ENCODE data around the gene SYT12. TPM values are rescaled to one million over a fixed set of nuclear protein-coding genes. Genes with fewer than 3 reads are reported as not detected.
"Not testable (repeated sequence)": the region's sequence is repeated elsewhere in the genome, so short reads cannot be mapped to it uniquely, and the experiment has no call there.

SYT12 gene
- total and polyA plus RNA-seq, 9 of the 15 experiments (the other 6 are each of a cell fraction or from before 2014, with no cell fraction given) = 0.03 to 0.11 (median 0.03) TPM; not detected in 4

DNA sequence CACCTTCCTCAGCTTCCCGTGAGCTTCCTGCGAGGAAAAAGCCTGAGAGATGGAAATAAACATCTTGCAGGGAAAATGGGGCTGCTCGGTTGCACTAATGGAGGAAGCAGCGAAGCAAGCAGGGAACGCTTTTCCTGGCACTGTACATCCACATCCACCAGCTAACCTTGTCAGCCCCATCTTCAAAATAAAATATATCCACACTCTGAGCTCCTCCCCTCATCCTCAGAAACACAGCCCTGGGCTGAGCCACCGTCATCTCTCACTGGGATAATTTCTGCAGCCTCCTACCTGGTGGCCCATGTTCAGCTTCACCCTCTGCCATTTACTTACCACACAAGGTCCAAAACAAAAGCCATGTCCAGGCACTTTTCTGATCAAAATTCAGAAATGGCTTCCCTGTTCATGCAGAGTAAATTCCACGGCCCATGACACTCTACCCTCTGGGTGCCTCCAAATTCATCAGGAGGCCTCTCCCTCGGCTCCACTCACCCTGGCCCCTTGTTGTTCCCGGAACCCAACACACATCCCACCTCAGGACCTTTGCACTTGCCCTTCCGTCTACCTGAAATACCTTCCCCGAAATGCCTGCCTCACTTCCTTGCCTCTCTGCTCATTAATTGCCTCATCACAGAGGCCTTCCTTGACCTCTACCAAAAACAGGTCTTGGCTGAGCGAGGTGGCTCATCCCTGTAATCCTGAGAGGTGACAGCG is 34.9 kb upstream of the SYT12 start:
- no peak for DNase-seq (ENCODE audit: extremely low read depth in 1 of 4, low spot score in 3 of 4)
- no peak for FAIRE-seq
- no peak overlapping the region for H3K4me2 ChIP-seq (ENCODE audit: insufficient read depth, low read length)

DNA sequence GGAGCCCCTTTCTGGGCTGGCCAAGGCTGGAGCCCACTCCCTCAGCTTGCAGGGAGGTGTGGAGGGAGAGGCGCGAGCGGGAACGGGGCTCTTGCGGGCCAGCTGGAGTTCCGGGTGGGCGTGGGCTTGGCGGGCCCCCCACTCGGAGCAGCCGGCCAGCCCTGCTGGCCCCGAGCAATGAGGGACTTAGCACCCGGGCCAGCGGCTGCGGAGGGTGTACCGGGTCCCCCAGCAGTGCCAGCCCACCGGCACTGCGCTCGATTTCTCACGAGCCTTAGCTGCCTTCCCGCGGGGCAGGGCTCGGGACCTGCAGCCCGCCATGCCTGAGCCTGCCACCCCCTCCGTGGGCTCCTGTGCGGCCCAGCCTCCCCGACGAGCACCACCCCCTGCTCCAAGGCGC is 34.2 kb upstream of the SYT12 start:
- intact Hi-C loops (cut with micrococcal nuclease) = not testable (repeated sequence)
- peaks cover 3 to 12% of the 10 kb centered on the region in 2 experiments; a peak in 1 of 5 replicates for H3K27me3 ChIP-seq (ENCODE audit: control insufficient read depth in 2 of 2, insufficient read depth in 2 of 2, low read length in 2 of 2)

More for the DNA sequence above, 34.9 kb upstream of the SYT12 start:
- H2AFZ ChIP-seq (ENCODE audit: low read depth, low read length) = peak overlapping the region; percentile 51
- ChIA-PET POLR2A (interaction anchor here (1.2 to 2.0 kb wide), 3 partner anchors 9 to 75 kb away, joined by 3 to 7 read pairs (median 3); no protein-coding TSS in a partner anchor), CTCF (ENCODE audit: low intra/inter-chr PET ratio) (no interaction called here)
- H4K20me1 ChIP-seq (replicated peaks; ENCODE audit: control insufficient read depth, insufficient read depth, low read length) = no peaks in the 10 kb centered on the region
- intact Hi-C loops (cut with micrococcal nuclease) (no loop called here), in situ Hi-C loops (cut with MboI) (no loop called here)
- no peak overlapping the region for H3K4me3 ChIP-seq
- peaks cover 0 to 5% of the 10 kb centered on the region in 2 experiments; a peak in 1 of 5 replicates for H3K27me3 ChIP-seq (ENCODE audit: control insufficient read depth in 2 of 2, insufficient read depth in 2 of 2, low read length in 2 of 2)
- TF ChIP-seq, protein P1, sequence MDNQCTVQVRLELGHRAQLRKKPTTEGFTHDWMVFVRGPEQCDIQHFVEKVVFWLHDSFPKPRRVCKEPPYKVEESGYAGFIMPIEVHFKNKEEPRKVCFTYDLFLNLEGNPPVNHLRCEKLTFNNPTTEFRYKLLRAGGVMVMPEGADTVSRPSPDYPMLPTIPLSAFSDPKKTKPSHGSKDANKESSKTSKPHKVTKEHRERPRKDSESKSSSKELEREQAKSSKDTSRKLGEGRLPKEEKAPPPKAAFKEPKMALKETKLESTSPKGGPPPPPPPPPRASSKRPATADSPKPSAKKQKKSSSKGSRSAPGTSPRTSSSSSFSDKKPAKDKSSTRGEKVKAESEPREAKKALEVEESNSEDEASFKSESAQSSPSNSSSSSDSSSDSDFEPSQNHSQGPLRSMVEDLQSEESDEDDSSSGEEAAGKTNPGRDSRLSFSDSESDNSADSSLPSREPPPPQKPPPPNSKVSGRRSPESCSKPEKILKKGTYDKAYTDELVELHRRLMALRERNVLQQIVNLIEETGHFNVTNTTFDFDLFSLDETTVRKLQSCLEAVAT (IDR thresholded peaks at IDR 0.05) = no peak
- TF ChIP-seq CHD1 (IDR thresholded peaks at IDR 0.05; ENCODE audit: low read length) = no peak
- TF ChIP-seq, protein P2, sequence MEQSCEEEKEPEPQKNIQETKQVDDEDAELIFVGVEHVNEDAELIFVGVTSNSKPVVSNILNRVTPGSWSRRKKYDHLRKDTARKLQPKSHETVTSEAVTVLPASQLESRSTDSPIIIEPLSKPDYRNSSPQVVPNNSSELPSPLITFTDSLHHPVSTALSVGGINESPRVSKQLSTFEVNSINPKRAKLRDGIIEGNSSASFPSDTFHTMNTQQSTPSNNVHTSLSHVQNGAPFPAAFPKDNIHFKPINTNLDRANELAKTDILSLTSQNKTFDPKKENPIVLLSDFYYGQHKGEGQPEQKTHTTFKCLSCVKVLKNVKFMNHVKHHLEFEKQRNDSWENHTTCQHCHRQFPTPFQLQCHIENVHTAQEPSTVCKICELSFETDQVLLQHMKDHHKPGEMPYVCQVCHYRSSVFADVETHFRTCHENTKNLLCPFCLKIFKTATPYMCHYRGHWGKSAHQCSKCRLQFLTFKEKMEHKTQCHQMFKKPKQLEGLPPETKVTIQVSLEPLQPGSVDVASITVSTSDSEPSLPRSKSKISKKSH (CRISPR knock-in tag; IDR thresholded peaks at IDR 0.05) = no peak
- TF ChIP-seq SP1 (CRISPR knock-in tag; IDR thresholded peaks at IDR 0.05) = no peak
- TF ChIP-seq, protein P3, sequence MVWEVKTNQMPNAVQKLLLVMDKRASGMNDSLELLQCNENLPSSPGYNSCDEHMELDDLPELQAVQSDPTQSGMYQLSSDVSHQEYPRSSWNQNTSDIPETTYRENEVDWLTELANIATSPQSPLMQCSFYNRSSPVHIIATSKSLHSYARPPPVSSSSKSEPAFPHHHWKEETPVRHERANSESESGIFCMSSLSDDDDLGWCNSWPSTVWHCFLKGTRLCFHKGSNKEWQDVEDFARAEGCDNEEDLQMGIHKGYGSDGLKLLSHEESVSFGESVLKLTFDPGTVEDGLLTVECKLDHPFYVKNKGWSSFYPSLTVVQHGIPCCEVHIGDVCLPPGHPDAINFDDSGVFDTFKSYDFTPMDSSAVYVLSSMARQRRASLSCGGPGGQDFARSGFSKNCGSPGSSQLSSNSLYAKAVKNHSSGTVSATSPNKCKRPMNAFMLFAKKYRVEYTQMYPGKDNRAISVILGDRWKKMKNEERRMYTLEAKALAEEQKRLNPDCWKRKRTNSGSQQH (CRISPR knock-in tag; IDR thresholded peaks at IDR 0.05) = no peak
- peak; percentile 42; the same call in 1 of the 2 replicates for TF ChIP-seq BCOR (IDR thresholded peaks at IDR 0.05)
- TF ChIP-seq DNMT1 (IDR thresholded peaks at IDR 0.05) = no peak
- TF ChIP-seq CEBPB (tag; IDR thresholded peaks at IDR 0.05) = no peak
- no peaks in the 10 kb centered on the region for H3K36me3 ChIP-seq (ENCODE audit: control insufficient read depth, insufficient read depth, low read length)
- H3K27ac ChIP-seq (ENCODE audit: extremely low read depth, low read depth, low read length) = no peak overlapping the region
- H3K9me1 ChIP-seq (ENCODE audit: control insufficient read depth, insufficient read depth, low read length) = no peaks in the 10 kb centered on the region
- peaks cover 0 to 9% of the 10 kb centered on the region in 2 experiments; a peak in 3 of 5 replicates for H3K4me1 ChIP-seq (replicated peaks in 1 of 2; ENCODE audit: control insufficient read depth in 2 of 2, insufficient read depth in 2 of 2, low read length in 2 of 2)
- H3K9me3 ChIP-seq (replicated peaks; ENCODE audit: control insufficient read depth, insufficient read depth, low read depth, low read length) = no peaks in the 10 kb centered on the region
- no peaks in the 10 kb centered on the region for H3K79me2 ChIP-seq (ENCODE audit: control insufficient read depth, insufficient read depth, low read length)
- 59% methylated on average over 13 of the region's 13 CpGs for WGBS (ENCODE audit: insufficient coverage, low coverage, missing lambda C conversion rate)
- no peak overlapping the region for H3K9ac ChIP-seq (ENCODE audit: insufficient read depth in 1 of 2, low read depth in 2 of 2, low read length in 2 of 2)
- no TSS peak for BruUV-seq (replicated peaks)
- no peak for ATAC-seq

More for the DNA sequence above, 34.2 kb upstream of the SYT12 start:
- H3K9me1 ChIP-seq (ENCODE audit: control insufficient read depth, insufficient read depth, low read length); H3K36me3 ChIP-seq (ENCODE audit: control insufficient read depth, insufficient read depth, low read length); H3K4me1 ChIP-seq (replicated peaks in 1 of 2; ENCODE audit: control insufficient read depth in 2 of 2, insufficient read depth in 2 of 2, low read length in 2 of 2); H3K9me3 ChIP-seq (replicated peaks; ENCODE audit: control insufficient read depth, insufficient read depth, low read depth, low read length); BruUV-seq (replicated peaks); H3K4me2 ChIP-seq (ENCODE audit: insufficient read depth, low read length); H4K20me1 ChIP-seq (replicated peaks; ENCODE audit: control insufficient read depth, insufficient read depth, low read length); in situ Hi-C loops (cut with MboI); H2AFZ ChIP-seq (ENCODE audit: low read depth, low read length); H3K27ac ChIP-seq (ENCODE audit: extremely low read depth, low read depth, low read length); H3K9ac ChIP-seq (ENCODE audit: insufficient read depth in 1 of 2, low read depth in 2 of 2, low read length in 2 of 2); FAIRE-seq; H3K4me3 ChIP-seq; DNase-seq (ENCODE audit: extremely low read depth in 1 of 4, low spot score in 3 of 4); ATAC-seq; CTCF ChIA-PET (ENCODE audit: low intra/inter-chr PET ratio); H3K79me2 ChIP-seq (ENCODE audit: control insufficient read depth, insufficient read depth, low read length): not testable (repeated sequence)
- WGBS (ENCODE audit: insufficient coverage, low coverage, missing lambda C conversion rate) = 88% methylated on average over 8 of the region's 28 CpGs
- POLR2A ChIA-PET = interaction anchor here (0.7 to 2.0 kb wide), 2 partner anchors 8 to 111 kb away, joined by 3 to 7 read pairs; no protein-coding TSS in a partner anchor

Measured in K562 (cell line).